ENCODE results near the gene TRIM67.
"Not testable (repeated sequence)": the region's sequence is repeated elsewhere in the genome, so short reads cannot be mapped to it uniquely, and the experiment has no call there.

Gene TRIM67

GRCh38 chr1:231209531-231209930 lies 47.7 kb downstream of the TRIM67 start:
- no peak for DNase-seq

GRCh38 chr1:231210126-231210525 lies 48.3 kb downstream of the TRIM67 start:
- no peak for DNase-seq

- peak; percentile 93 for DNase-seq
Measured at GRCh38 chr1:231211005-231211857, 49.4 kb downstream of the TRIM67 start.

GRCh38 chr1:231212301-231212700 lies 50.4 kb downstream of the TRIM67 start:
- not testable (repeated sequence) for DNase-seq

- no peak for DNase-seq
Measured at GRCh38 chr1:231213831-231214573, 52.1 kb downstream of the TRIM67 start.

- no peak for DNase-seq
Measured at GRCh38 chr1:231214918-231215680, 53.2 kb downstream of the TRIM67 start.

GRCh38 chr1:231215681-231216385 lies 54.0 kb downstream of the TRIM67 start:
- DNase-seq: no peak

- no peak for DNase-seq
Measured at GRCh38 chr1:231216498-231216897, 54.6 kb downstream of the TRIM67 start.

- no peak for DNase-seq
Measured at GRCh38 chr1:231217056-231217455, 55.2 kb downstream of the TRIM67 start.

- DNase-seq: no peak
Measured at GRCh38 chr1:231218078-231218477, 56.2 kb downstream of the TRIM67 start.

- DNase-seq: no peak
Measured at GRCh38 chr1:231219422-231220401, 57.9 kb downstream of the TRIM67 start.

- DNase-seq: no peak
Measured at GRCh38 chr1:231220801-231221200, 58.9 kb downstream of the TRIM67 start.

- no peak for DNase-seq
Measured at GRCh38 chr1:231226156-231226555, 64.3 kb downstream of the TRIM67 start.

- DNase-seq: no peak
Measured at GRCh38 chr1:231231511-231231910, 69.7 kb downstream of the TRIM67 start.

GRCh38 chr1:231232870-231233734 lies 71.2 kb downstream of the TRIM67 start:
- no peak for DNase-seq

- no peak for DNase-seq
Measured at GRCh38 chr1:231233735-231234417, 72.0 kb downstream of the TRIM67 start.

GRCh38 chr1:231234506-231234905 lies 72.6 kb downstream of the TRIM67 start:
- no peak for DNase-seq

GRCh38 chr1:231235526-231236207 lies 73.8 kb downstream of the TRIM67 start:
- no peak for DNase-seq

- no peak for DNase-seq
Measured at GRCh38 chr1:231236208-231236591, 74.3 kb downstream of the TRIM67 start.

Data from activated T-cell treated with anti-CD3 and anti-CD28 coated beads, Interleukin-2, amount 50 U/mL, for 1 hour (primary cell).